DND-41 (cell line): Measurements from ENCODE around the gene UGT1A6.

ENCODE experiments used
- ATAC-seq: fragments of 200-7000 bp; cut with Tn5 transposase; 3 replicates; pipeline ENCODE4 v1.9.1; 2021; ENCODE audit warnings: low read depth; ENCODE audit not compliant: insufficient read depth
- DNase-seq: peaks from one replicate; pipeline ENCODE4 v3.0.0-alpha.2; 2020
- H2AFZ ChIP-seq: 2 replicates; pipeline ENCODE4 v1.6.0; 2012; ENCODE audit warnings: low read depth, low read length
- H3K27ac ChIP-seq: 2 replicates; pipeline ENCODE4 v1.5.1; 2012; ENCODE audit warnings: low read length, inconsistent platforms
- H3K27me3 ChIP-seq: fragments of 200-600 bp; sonication (generic); 2 replicates; pipeline ENCODE4 v1.6.0; 2012; ENCODE audit warnings: low read length, mild to moderate bottlenecking, inconsistent platforms; ENCODE audit not compliant: insufficient read depth, poor library complexity
- H3K36me3 ChIP-seq: 2 replicates; pipeline ENCODE4 v1.5.1; 2012; ENCODE audit warnings: low read length, inconsistent platforms; ENCODE audit not compliant: insufficient read depth
- H3K4me1 ChIP-seq: 2 replicates; pipeline ENCODE4 v1.5.1; 2012; ENCODE audit warnings: mild to moderate bottlenecking, low read length; ENCODE audit not compliant: insufficient read depth
- H3K4me2 ChIP-seq: 2 replicates; pipeline ENCODE4 v1.6.0; 2012; ENCODE audit warnings: mild to moderate bottlenecking, moderate library complexity, low read length, inconsistent platforms; ENCODE audit not compliant: insufficient read depth
- H3K4me3 ChIP-seq, 2 experiments: fragments of 200-600 bp in 1 of 2; shearing (Covaris generic) in 1 of 2; 2 replicates each; pipeline ENCODE4 v1.5.1; 2012 to 2016; ENCODE audit warnings: inconsistent platforms in 2 of 2, low read length in 2 of 2, mild to moderate bottlenecking in 2 of 2, low read depth in 1 of 2, moderate library complexity in 1 of 2
- H3K79me2 ChIP-seq: 2 replicates; pipeline ENCODE4 v1.6.0; 2012; ENCODE audit warnings: low read length, inconsistent platforms; ENCODE audit not compliant: insufficient read depth
- H3K9ac ChIP-seq: 2 replicates; pipeline ENCODE4 v1.6.0; 2012; ENCODE audit warnings: low read depth, mild to moderate bottlenecking, inconsistent platforms, low read length, moderate library complexity
- H3K9me3 ChIP-seq: 2 replicates; pipeline ENCODE4 v1.5.1; 2012; ENCODE audit warnings: low read length, moderate library complexity, mild to moderate bottlenecking, inconsistent platforms; ENCODE audit not compliant: insufficient read depth, severe bottlenecking
- H4K20me1 ChIP-seq: 2 replicates; pipeline ENCODE4 v1.6.0; 2012; ENCODE audit warnings: low read length; ENCODE audit not compliant: insufficient read depth
- CTCF ChIP-seq: IDR thresholded peaks from 2 replicates; pipeline ENCODE4 v1.5.1; 2012; ENCODE audit warnings: borderline replicate concordance, low read length, moderate library complexity, mild to moderate bottlenecking; ENCODE audit not compliant: poor library complexity, severe bottlenecking; ENCODE audit errors: extremely low read depth
- EZH2 ChIP-seq: IDR thresholded peaks from 3 replicates; pipeline ENCODE4 v1.6.1; 2012; ENCODE audit warnings: borderline replicate concordance, low read depth, mild to moderate bottlenecking, moderate library complexity, low read length, inconsistent platforms; ENCODE audit not compliant: severe bottlenecking

Gene UGT1A6

GRCh38 chr2:233814056-233814835, 121.6 kb downstream of the UGT1A6 start:
- H3K4me1 ChIP-seq: no peaks in the 10 kb centered on the region
- no peak overlapping the region for H3K27ac ChIP-seq
- peaks cover 20% of the 10 kb centered on the region for H3K27me3 ChIP-seq
- H3K79me2 ChIP-seq: no peaks in the 10 kb centered on the region
- no peaks in the 10 kb centered on the region for H3K36me3 ChIP-seq
- H3K4me3 ChIP-seq: no peak overlapping the region
- no peak overlapping the region for H3K4me2 ChIP-seq
- H4K20me1 ChIP-seq: no peaks in the 10 kb centered on the region
- DNase-seq (no peak), ATAC-seq (no peak)
- H2AFZ ChIP-seq: no peak overlapping the region
- H3K9me3 ChIP-seq: no peaks in the 10 kb centered on the region
- TF ChIP-seq CTCF: no peak
- no peak for TF ChIP-seq EZH2
- H3K9ac ChIP-seq: no peak overlapping the region

GRCh38 chr2:233815861-233816260, 123.2 kb downstream of the UGT1A6 start:
- no peaks in the 10 kb centered on the region for H3K4me1 ChIP-seq
- TF ChIP-seq CTCF: no peak
- TF ChIP-seq EZH2: no peak
- no peak overlapping the region for H3K4me2 ChIP-seq
- no peaks in the 10 kb centered on the region for H3K9me3 ChIP-seq
- no peak overlapping the region for H3K27ac ChIP-seq
- H4K20me1 ChIP-seq: no peaks in the 10 kb centered on the region
- H3K4me3 ChIP-seq: no peak overlapping the region
- DNase-seq (no peak), ATAC-seq (no peak)
- H2AFZ ChIP-seq: no peak overlapping the region
- no peaks in the 10 kb centered on the region for H3K36me3 ChIP-seq
- H3K27me3 ChIP-seq: peaks cover 13% of the 10 kb centered on the region
- H3K79me2 ChIP-seq: no peaks in the 10 kb centered on the region
- no peak overlapping the region for H3K9ac ChIP-seq

GRCh38 chr2:233816334-233816733, 123.6 kb downstream of the UGT1A6 start:
- Histone ChIP-seq H3K27me3 (peaks cover 10% of the 10 kb centered on the region), H4K20me1 (no peaks in the 10 kb centered on the region), H3K27ac (no peak overlapping the region), H3K4me3 (no peak overlapping the region), H3K36me3 (no peaks in the 10 kb centered on the region), H3K9me3 (no peaks in the 10 kb centered on the region), H3K4me2 (no peak overlapping the region), H3K9ac (no peak overlapping the region), H3K79me2 (no peaks in the 10 kb centered on the region), H2AFZ (no peak overlapping the region), H3K4me1 (no peaks in the 10 kb centered on the region)
- TF ChIP-seq EZH2 (no peak), CTCF (no peak)
- no peak for ATAC-seq
- DNase-seq: no peak
